NCI-H146 treated with DMSO at 0.1 percent for 48 hours (cell line): ENCODE data around the gene GPANK1.
"Not testable (repeated sequence)": the region's sequence is repeated elsewhere in the genome, so short reads cannot be mapped to it uniquely, and the experiment has no call there.

Experiments
- DNase-seq: peaks from one replicate; lab custom pipeline; 2025; ENCODE audit not compliant: unreplicated experiment; lab: John Stamatoyannopoulos, UW

GPANK1 gene

DNA sequence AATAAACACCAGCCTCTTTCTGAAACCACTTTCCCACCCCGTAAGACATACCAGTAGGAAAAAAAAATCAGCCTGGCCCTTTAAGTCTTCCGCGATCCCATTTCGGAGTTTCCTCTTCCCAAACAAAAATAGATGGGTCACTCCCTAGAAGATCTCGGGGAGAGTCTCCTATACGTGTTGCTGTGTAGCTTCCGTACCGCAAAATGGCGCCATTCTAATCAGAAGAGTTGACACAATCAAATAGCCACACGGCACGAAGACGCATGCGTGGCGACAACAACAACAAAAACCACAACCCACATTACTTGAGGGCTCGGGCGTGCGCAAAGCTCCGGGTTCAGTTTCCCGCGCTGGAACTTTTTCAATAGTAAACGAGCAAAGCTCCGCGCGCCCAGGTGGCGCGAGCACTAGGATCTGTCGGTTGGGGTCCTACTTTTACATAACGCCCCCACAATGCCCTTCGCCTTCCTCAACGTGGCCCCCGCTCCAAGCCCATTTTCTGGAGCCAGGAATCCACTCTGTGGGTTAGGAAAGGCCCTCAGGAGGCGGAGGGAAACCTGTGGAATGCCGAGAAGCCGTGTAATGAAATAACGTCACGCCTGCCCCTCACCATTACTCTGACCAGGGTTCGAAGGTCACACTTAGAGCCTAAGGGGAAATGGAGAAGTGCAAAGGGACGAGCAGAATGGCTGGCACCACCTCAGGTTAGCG is at the start of gene GPANK1:
TSS of gene GPANK1 (minus strand) at position 208 of the 711 bp plus-strand sequence. CDS start 519 bp downstream, outside the sequence.
- DNase-seq: peak; percentile 80

GRCh38 chr6:31713991-31714684 is 49.3 kb upstream of the GPANK1 start:
- DNase-seq: no peak

GRCh38 chr6:31713465-31713864 is 48.7 kb upstream of the GPANK1 start:
- no peak for DNase-seq

GRCh38 chr6:31712296-31712695 is 47.5 kb upstream of the GPANK1 start:
- DNase-seq: no peak

DNA sequence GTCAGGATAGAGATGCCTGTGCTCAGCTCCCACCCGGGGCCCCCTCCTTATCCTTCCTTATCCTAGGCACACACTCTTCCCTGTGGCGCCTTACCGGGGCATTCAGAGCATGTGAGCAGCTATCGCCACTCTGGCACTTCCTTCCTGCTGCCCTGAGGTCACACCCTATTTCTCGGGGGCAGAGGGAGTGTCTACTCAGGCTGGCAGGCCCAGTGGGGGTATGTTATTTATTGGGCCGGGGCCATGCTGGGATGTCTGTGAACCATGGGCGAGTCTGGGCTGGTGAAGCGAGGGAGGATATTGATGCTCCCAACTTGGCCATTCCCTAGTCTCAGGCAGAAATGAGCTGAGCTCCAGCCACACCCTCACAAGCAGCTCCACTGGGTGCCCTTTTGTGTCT is 46.4 kb upstream of the GPANK1 start:
- no peak for DNase-seq

GRCh38 chr6:31710523-31711219 is 45.9 kb upstream of the GPANK1 start:
- no peak for DNase-seq

GRCh38 chr6:31709157-31709556 is 44.4 kb upstream of the GPANK1 start:
- not testable (repeated sequence) for DNase-seq

DNA sequence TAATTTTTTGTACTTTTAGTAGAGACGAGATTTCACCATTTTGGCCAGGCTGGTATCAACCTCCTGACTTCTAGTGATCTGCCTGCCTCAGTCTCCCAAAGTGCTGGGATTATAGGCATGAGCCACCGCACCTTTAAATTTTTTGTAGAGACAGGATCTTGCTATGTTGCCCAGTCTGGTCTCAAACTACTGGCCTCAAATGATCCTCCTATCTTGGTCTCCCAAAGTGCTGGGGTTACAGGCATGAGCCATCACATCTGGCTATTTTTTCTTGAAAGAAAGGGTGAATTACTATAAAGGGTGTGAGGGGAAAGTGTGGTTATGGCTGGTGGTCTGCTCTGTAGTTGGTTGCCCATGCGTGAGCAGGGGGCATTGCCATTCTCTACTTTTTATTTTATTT is 43.4 kb upstream of the GPANK1 start:
- DNase-seq: no peak

GRCh38 chr6:31707701-31708100 is 42.9 kb upstream of the GPANK1 start:
- DNase-seq: no peak

DNA sequence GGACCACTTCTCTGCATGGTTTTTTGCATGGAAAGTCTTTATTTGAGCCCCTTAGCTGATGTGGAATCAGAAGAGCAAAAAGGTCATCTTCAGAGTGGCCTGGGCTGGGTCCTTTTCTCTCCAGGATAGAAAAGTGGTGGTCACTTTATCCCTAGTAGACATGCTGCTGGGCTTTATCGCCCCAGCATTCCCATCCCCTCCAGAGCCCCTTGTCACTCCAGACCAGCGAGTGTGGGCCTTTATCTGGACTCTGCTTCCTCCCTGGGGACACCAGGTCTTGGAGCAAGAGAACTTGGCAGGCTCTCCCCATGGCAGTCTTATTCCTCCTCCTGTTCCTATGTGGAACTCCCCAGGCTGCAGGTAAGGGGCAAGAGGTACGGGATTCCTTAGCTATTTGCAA is 41.8 kb upstream of the GPANK1 start, which contains the start of gene LY6G6F:
TSS of gene LY6G6F (plus strand) at position 268 of the 400 bp plus-strand sequence. CDS start at position 309, 41 bp downstream.
- DNase-seq: no peak

- DNase-seq: no peak
These were observed 41.1 kb upstream of the GPANK1 start for GRCh38 chr6:31705931-31706330.

- peak; percentile 89 for DNase-seq
These were observed 38.3 kb upstream of the GPANK1 start, which contains the start of gene ABHD16A for GRCh38 chr6:31702819-31703716. Gene ABHD16A (minus strand): TSS chr6:31703324. CDS start chr6:31703281, 43 bp downstream.

- DNase-seq: no peak
These were observed 37.6 kb upstream of the GPANK1 start for GRCh38 chr6:31702405-31702818.

DNA sequence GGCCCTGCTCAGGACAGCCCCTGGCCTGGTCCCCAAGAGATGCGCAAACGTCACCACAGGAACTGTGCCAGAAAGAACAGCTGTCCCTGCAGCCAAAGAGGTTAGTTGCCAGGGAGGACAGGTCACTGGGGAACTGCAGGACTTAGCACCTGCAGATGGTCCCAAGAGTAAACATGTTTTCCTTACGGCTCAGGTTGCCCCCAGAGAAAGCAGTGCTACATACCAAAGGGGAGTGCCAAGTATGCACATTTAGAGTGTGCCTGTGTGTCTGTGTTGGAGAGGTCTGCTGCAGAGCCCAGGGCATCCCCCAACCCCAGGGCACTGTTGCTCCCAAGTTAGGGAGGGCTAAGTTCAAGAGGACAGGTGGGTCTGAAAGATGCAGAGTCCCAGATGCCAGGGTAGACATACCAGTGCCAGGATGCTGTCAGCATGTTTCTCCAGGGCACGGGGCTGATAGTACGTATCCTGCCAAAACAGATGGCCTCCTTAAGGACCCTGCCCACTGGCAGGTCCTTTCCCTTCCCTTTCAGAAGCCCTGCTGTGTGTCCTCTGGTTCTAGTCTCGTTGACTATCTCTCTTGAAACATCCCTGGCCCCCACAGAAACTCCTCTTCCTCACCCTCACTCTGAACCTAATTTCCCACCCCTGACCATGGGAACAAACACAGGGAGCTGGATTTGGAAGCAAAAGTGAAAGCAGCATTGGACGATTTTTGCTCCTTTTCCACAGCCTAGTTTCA is 37.0 kb upstream of the GPANK1 start:
- peak; percentile 44 for DNase-seq

GRCh38 chr6:31700740-31701401 is 36.1 kb upstream of the GPANK1 start:
- no peak for DNase-seq

DNA sequence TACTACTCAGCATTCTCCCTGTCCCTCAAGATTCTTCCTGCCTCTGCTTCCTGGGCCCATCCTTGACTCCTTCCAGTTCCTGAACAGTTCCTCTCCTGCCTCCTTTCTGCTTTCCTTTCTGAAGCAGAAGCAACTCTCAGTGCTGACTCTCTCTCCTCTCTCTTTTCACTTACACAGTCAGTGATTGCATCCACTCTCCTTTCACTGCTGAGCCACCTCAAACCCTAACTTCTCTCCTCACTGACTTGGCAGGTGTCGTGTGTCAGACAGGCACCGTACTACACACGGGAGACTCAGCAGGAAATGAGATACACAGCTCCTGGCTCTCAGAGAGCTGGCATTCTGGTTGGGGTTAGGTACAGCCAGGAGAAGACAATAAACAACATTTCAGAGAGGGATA is 32.8 kb upstream of the GPANK1 start:
- DNase-seq: no peak

- no peak for DNase-seq
These were observed 28.7 kb upstream of the GPANK1 start for GRCh38 chr6:31693535-31693934.

DNA sequence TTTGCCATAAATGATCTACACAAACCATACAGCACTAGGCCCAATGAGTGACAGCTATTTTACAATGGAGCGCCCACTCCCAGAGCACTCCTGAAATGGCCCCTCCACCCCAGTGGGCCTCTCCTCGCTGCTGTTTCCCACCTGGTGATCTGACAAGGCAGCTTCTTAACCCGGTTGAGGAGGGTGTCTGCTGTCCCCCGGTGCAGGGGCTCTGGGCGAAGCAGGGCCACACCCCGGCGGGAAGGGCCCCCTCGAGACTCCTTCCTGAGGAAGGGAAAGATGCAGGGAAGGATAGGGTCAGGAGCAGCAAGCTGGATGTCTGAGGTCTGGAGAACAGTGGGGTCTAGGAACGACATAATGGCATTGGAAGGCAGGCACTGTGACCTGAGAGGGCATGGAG is 28.1 kb upstream of the GPANK1 start:
- no peak for DNase-seq

- no peak for DNase-seq
These were observed 27.6 kb upstream of the GPANK1 start for GRCh38 chr6:31692353-31692752.
